ENCODE measurements around the gene PHYHD1. TPM values are rescaled to one million over a fixed set of nuclear protein-coding genes. Genes with fewer than 3 reads are reported as not detected.

Gene PHYHD1
- total RNA-seq, 1 donor from 2014 or later = 1.0 TPM

DNA sequence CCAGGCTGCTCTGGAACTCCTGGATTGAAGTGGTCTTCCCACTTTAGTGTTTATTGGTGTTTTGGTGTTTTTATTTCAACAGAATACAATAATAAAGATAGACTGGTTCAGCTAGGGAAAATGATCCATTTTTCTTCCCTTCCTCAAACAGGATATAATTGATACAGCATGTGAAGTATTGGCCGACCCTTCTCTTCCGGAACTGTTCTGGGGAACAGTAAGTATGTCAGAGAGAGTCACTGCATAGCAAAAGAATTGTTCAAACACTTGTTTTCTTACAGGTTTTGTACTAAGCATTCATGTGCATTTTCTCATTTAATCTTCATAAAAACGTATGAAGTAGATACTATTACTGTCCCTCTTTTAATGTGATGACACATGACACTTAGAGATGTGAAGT, 58.3 kb downstream of the PHYHD1 start:
- H3K36me3 Mint-ChIP-seq (ENCODE audit: low read depth) = peaks cover 60% of the 10 kb centered on the region
- no peaks in the 10 kb centered on the region for H3K4me1 Mint-ChIP-seq (ENCODE audit: low read depth)
- H3K27ac Mint-ChIP-seq = no peak overlapping the region
- H3K27me3 Mint-ChIP-seq (ENCODE audit: insufficient read depth) = no peaks in the 10 kb centered on the region
- DNase-seq (ENCODE audit: low spot score) = no peak
- no peaks in the 10 kb centered on the region for H3K9me3 Mint-ChIP-seq
- intact Hi-C loops (cut with micrococcal nuclease) = no loop called here
- H3K4me3 Mint-ChIP-seq = no peak overlapping the region

DNA sequence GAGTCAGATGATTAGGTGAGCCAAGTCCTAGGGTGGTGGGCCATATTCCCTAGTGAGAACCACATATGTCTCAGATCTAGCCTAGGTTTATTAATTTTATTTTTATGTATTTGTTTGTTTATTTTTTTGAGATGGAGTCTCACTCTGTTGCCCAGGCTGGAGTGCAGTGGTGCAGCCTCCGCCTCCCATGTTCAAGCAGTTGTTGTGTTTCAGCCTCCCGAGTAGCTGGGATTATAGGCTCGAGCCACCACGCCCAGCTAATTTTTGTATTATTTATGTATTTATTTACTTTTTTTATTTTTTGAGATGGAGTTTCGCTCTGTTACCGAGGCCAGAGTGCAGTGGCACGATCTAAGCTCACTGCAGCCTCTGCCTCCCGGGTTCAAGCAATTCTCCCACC, 62.8 kb downstream of the PHYHD1 start:
- no peak for DNase-seq (ENCODE audit: low spot score)
- no peaks in the 10 kb centered on the region for H3K4me1 Mint-ChIP-seq (ENCODE audit: low read depth)
- H3K4me3 Mint-ChIP-seq = no peak overlapping the region
- no peaks in the 10 kb centered on the region for H3K9me3 Mint-ChIP-seq
- no peaks in the 10 kb centered on the region for H3K27me3 Mint-ChIP-seq (ENCODE audit: insufficient read depth)
- intact Hi-C loops (cut with micrococcal nuclease) = no loop called here
- H3K36me3 Mint-ChIP-seq (ENCODE audit: low read depth) = peaks cover 67% of the 10 kb centered on the region
- H3K27ac Mint-ChIP-seq = no peak overlapping the region

DNA sequence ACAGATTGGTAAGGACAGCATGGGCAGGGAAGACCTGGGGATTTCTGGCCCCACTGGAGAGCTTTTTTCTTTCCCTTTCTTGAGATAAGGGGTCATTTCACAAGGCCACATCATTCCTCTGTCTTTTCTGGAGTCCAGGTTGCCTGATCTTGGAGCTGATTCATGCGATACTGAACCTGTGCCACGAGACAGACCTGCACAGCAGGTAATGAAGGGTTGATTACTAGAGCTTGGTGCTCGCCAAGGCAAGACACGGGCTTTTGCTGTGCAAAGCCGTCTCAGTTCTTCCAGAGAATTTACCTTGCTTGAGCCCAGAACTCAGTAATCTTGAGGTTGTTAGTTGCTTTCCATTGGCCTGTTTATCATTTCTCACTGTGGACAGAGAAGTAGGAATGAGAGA, 65.9 kb downstream of the PHYHD1 start:
- Mint-ChIP-seq H3K4me1 (ENCODE audit: low read depth) (no peaks in the 10 kb centered on the region), H3K4me3 (no peak overlapping the region), H3K36me3 (ENCODE audit: low read depth) (peaks cover 47% of the 10 kb centered on the region), H3K27me3 (ENCODE audit: insufficient read depth) (no peaks in the 10 kb centered on the region), H3K9me3 (no peaks in the 10 kb centered on the region), H3K27ac (no peak overlapping the region)
- no peak for DNase-seq (ENCODE audit: low spot score)
- intact Hi-C loops (cut with micrococcal nuclease) = no loop called here

DNA sequence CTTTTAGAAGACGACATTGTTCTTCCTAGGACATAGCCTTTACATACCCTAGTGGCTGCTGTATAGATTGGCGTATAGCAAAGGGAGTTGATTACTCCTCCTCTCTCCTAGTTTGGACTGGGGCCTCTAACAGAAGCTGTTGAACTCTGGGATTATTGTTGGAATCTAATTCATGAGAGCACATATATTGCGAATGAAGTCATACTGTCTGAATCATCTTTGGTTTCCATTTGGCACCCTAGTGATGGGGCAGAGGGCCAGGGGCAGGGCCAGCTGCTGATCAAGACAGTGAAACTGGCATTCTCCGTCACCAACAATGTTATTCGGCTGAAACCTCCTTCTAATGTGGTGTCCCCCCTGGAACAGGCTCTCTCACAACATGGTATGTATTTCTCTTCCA, 67.0 kb downstream of the PHYHD1 start:
- Mint-ChIP-seq H3K27me3 (ENCODE audit: insufficient read depth) (no peaks in the 10 kb centered on the region), H3K4me3 (no peak overlapping the region), H3K4me1 (ENCODE audit: low read depth) (no peaks in the 10 kb centered on the region), H3K36me3 (ENCODE audit: low read depth) (peaks cover 42% of the 10 kb centered on the region), H3K27ac (no peak overlapping the region), H3K9me3 (no peaks in the 10 kb centered on the region)
- DNase-seq (ENCODE audit: low spot score) = no peak
- intact Hi-C loops (cut with micrococcal nuclease) = no loop called here

Other genes with a start within 250 kb of the PHYHD1 start
- 775 and 795 TPM in 2 replicates for gene SET, start 231.8 kb upstream of the PHYHD1 start, total RNA-seq
- gene PKN3, start 218.5 kb upstream of the PHYHD1 start, total RNA-seq = 17.7 and 19.3 TPM in 2 replicates
- gene ZDHHC12, start 196.9 kb upstream of the PHYHD1 start, total RNA-seq = 51.7 and 54.4 TPM in 2 replicates
- gene ZER1, start 149.1 kb upstream of the PHYHD1 start, total RNA-seq = 21.1 and 21.5 TPM in 2 replicates
- gene TBC1D13, start 133.7 kb upstream of the PHYHD1 start, total RNA-seq = 21.2 and 22.3 TPM in 2 replicates
- 22.1 and 26.2 TPM in 2 replicates for gene ENDOG, start 102.5 kb upstream of the PHYHD1 start, total RNA-seq
- gene SPOUT1, start 91.2 kb upstream of the PHYHD1 start, total RNA-seq = 151 and 158 TPM in 2 replicates
- 10.6 and 12.2 TPM in 2 replicates for gene KYAT1, start 39.0 kb upstream of the PHYHD1 start, total RNA-seq
- gene LRRC8A, start 38.8 kb upstream of the PHYHD1 start, total RNA-seq = 30.1 and 32.9 TPM in 2 replicates
- 17.7 and 18.1 TPM in 2 replicates for gene DOLK, start 26.6 kb downstream of the PHYHD1 start, total RNA-seq
- 154 and 158 TPM in 2 replicates for gene NUP188, start 26.7 kb downstream of the PHYHD1 start, total RNA-seq
- gene SH3GLB2, start 107.3 kb downstream of the PHYHD1 start, total RNA-seq = 71.1 and 74.8 TPM in 2 replicates
- 43.4 and 43.8 TPM in 2 replicates for gene MIGA2, start 115.6 kb downstream of the PHYHD1 start, total RNA-seq
- gene DOLPP1, start 160.1 kb downstream of the PHYHD1 start, total RNA-seq = 28.4 and 30.2 TPM in 2 replicates
- gene CRAT, start 189.8 kb downstream of the PHYHD1 start, total RNA-seq = 9.9 and 10.0 TPM in 2 replicates
- 105 and 114 TPM in 2 replicates for gene PTPA, start 190.4 kb downstream of the PHYHD1 start, total RNA-seq

All from activated T-helper 1 cell treated with anti-CD3 and anti-CD28 coated beads, Interleukin-12 subunit alpha, Interleukin-12 subunit beta, Interleukin-2, Interleukin-4 antibody, amounts not matched to agents 30 ng/mL and 10 ng/mL and 1 ng/mL, durations not matched to agents 14 hours and 24 hours and 36 hours (primary cell).